HG02642 (cell line): ENCODE data around the gene DCXR.
"Not testable (repeated sequence)": the region's sequence is repeated elsewhere in the genome, so short reads cannot be mapped to it uniquely, and the experiment has no call there.

Experiments used
- ATAC-seq: cut with Tn5 transposase; IDR thresholded peaks from one replicate; pipeline ENCODE4 v1.9.1; 2021; ENCODE audit warnings: mild to moderate bottlenecking; ENCODE audit not compliant: unreplicated experiment, poor library complexity

The DCXR gene

GRCh38 chr17:82045936-82046484 lies 8.5 kb upstream of the DCXR start:
- no peak for ATAC-seq

- ATAC-seq, result no peak
These were observed 6.0 kb upstream of the DCXR start for GRCh38 chr17:82043507-82043906.

- ATAC-seq, result no peak
These were observed 5.2 kb upstream of the DCXR start for GRCh38 chr17:82042649-82043048.

- no peak for ATAC-seq
These were observed 3.8 kb upstream of the DCXR start for GRCh38 chr17:82041144-82041814.

GRCh38 chr17:82039695-82040299 lies 2.3 kb upstream of the DCXR start:
- ATAC-seq, result no peak

- not testable (repeated sequence) for ATAC-seq
These were observed 1.4 kb upstream of the DCXR start for GRCh38 chr17:82038796-82039409.

- no peak for ATAC-seq
These were observed 345 bp upstream of the DCXR start for GRCh38 chr17:82037889-82038195.

GRCh38 chr17:82036634-82037091 lies 834 bp downstream of the DCXR start:
- ATAC-seq, result no peak

GRCh38 chr17:82035956-82036633 lies 1.4 kb downstream of the DCXR start:
- no peak for ATAC-seq

GRCh38 chr17:82035488-82035887 lies 2.0 kb downstream of the DCXR start:
- no peak for ATAC-seq

GRCh38 chr17:82034371-82035011 lies 3.0 kb downstream of the DCXR start:
- no peak for ATAC-seq

GRCh38 chr17:82033359-82034085 lies 4.0 kb downstream of the DCXR start:
- no peak for ATAC-seq

- no peak for ATAC-seq
These were observed 5.4 kb downstream of the DCXR start for GRCh38 chr17:82031885-82032627.

- ATAC-seq, result no peak
These were observed 6.1 kb downstream of the DCXR start, which contains the start of gene RAC3 for GRCh38 chr17:82031303-82031884. RAC3 (plus strand) TSS chr17:82031678; CDS start chr17:82031762, 84 bp downstream.

- peak; percentile 47 for ATAC-seq
These were observed 6.8 kb downstream of the DCXR start for GRCh38 chr17:82030470-82031302.

GRCh38 chr17:82029990-82030469 lies 7.5 kb downstream of the DCXR start:
- no peak for ATAC-seq

GRCh38 chr17:82029391-82029790 lies 8.1 kb downstream of the DCXR start:
- ATAC-seq, result no peak

- no peak for ATAC-seq
These were observed 8.5 kb downstream of the DCXR start for GRCh38 chr17:82028966-82029365.
